ENCODE results near the gene TCP11L2. TPM values are rescaled to one million over a fixed set of nuclear protein-coding genes. Genes with fewer than 3 reads are reported as not detected.

Gene TCP11L2
- total and polyA plus RNA-seq, 2 of the 13 experiments (the other 11 are each of a cell fraction or from before 2014, with no cell fraction given), result 4.6 to 24.1 TPM

- TF ChIP-seq EED (CRISPR knock-in tag; IDR thresholded peaks at IDR 0.05) (no peak), ARID4A (CRISPR knock-in tag; IDR thresholded peaks at IDR 0.05; ENCODE audit: borderline replicate concordance) (no peak), ZNF282 (IDR thresholded peaks at IDR 0.05; ENCODE audit: partially characterized antibody) (no peak), TAF15 (IDR thresholded peaks at IDR 0.05; ENCODE audit: low read depth, low read length, poor library complexity, severe bottlenecking) (no peak), GPN1 (CRISPR knock-in tag; IDR thresholded peaks at IDR 0.05; ENCODE audit: borderline replicate concordance) (no peak), SOX13 (IDR thresholded peaks at IDR 0.05) (no peak), SOX13 (CRISPR knock-in tag; conservative IDR thresholded peaks at IDR 0.05 in 1 of 2, IDR thresholded peaks at IDR 0.05 in 1 of 2) (peak; percentile 49 to 64; a peak in 1 of 4 replicates), E2F2 (CRISPR knock-in tag; IDR thresholded peaks at IDR 0.05; ENCODE audit: borderline replicate concordance) (no peak), TCF12 (IDR thresholded peaks at IDR 0.05) (no peak), TCF12 (CRISPR knock-in tag; IDR thresholded peaks at IDR 0.05) (no peak), ZNF703 (CRISPR knock-in tag; IDR thresholded peaks at IDR 0.05; ENCODE audit: borderline replicate concordance) (no peak), FOXJ3 (CRISPR knock-in tag; IDR thresholded peaks at IDR 0.05; ENCODE audit: borderline replicate concordance) (no peak), ZSCAN30 (CRISPR knock-in tag; IDR thresholded peaks at IDR 0.05) (no peak), SOX5 (CRISPR knock-in tag; IDR thresholded peaks at IDR 0.05; ENCODE audit: borderline replicate concordance) (peak; percentile 71; the same call in 1 of the 2 replicates), TEAD2 (CRISPR knock-in tag; IDR thresholded peaks at IDR 0.05) (no peak), CSRNP1 (CRISPR knock-in tag; IDR thresholded peaks at IDR 0.05) (no peak), CERS6 (CRISPR knock-in tag; IDR thresholded peaks at IDR 0.05) (no peak), SALL1 (CRISPR knock-in tag; IDR thresholded peaks at IDR 0.05) (no peak), MNT (IDR thresholded peaks at IDR 0.05) (peak; percentile 77), NFKBIZ (CRISPR knock-in tag; IDR thresholded peaks at IDR 0.05) (no peak), BCL6 (CRISPR knock-in tag; IDR thresholded peaks at IDR 0.05) (peak; percentile 40; the same call in 1 of the 2 replicates)
Observed at GRCh38 chr12:106296179-106296877, 6.2 kb upstream of the TCP11L2 start (continued).
